Stimulated activated CD4-positive, alpha-beta T cell treated with anti-CD3 and anti-CD28 coated beads, Interleukin-15, amount 100 ng/mL, for 24 hours (primary cell): Measurements from ENCODE around the gene RASSF3.
"Not testable (repeated sequence)": the region's sequence is repeated elsewhere in the genome, so short reads cannot be mapped to it uniquely, and the experiment has no call there.

Experiments used
- DNase-seq: peaks from one replicate; pipeline ENCODE4 v3.0.0-alpha.2; 2020

Gene RASSF3

DNA sequence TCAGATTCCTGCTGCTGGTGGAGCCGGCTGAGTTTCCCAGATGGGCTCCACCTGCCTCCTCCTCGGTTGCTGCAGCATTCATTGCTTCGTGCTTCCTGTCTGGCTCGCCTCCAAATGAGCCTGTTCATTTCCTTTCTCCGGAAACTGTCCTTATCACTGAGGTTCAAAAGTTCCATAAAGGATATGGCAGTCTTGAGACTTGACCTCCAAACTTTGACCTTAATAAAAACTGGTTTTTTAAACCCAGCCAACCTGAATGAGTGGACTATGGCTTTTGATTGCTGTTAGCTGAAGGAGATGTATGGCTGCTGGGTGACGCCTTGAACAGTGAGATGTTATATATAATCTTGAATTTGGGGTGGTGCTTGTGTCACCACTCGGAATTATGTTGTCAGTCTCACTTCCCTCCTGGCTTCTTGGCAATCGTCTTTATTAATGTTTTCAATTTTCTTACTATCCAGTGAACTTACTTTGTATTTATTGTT lies 62.7 kb downstream of the RASSF3 start:
- peak; percentile 58 for DNase-seq

DNA sequence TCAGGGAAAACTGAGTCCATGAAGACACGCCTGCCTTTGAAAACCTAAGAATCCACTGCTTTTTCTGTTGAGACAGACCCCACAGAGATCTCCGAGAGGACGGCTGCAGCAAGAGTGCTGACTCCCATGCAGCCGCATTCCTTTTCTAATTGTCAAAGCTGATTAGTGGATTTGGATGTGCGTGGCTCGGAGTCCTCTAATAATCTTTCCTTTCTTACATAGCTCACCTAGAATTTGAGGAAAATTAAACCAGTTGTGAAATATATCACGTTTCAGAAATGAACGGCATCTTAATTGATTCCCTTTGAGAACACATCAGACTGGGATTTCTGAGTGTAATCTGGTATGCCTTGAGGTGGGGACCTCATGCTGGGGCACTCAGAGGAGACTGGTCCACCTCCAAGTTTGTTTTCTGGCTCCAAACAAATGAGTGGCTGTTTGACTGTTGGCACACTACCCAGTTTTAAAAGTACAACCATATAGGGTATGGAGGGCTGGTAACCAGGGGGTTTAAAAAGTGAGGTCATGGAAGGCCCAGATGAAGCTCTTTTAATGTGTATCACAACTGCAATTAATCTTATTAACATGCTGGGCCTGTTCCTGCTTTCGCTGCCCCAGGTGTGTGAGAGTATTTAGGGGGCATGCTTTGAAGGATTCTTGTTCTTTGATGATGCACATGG lies 63.3 kb downstream of the RASSF3 start:
- DNase-seq, result no peak

DNA sequence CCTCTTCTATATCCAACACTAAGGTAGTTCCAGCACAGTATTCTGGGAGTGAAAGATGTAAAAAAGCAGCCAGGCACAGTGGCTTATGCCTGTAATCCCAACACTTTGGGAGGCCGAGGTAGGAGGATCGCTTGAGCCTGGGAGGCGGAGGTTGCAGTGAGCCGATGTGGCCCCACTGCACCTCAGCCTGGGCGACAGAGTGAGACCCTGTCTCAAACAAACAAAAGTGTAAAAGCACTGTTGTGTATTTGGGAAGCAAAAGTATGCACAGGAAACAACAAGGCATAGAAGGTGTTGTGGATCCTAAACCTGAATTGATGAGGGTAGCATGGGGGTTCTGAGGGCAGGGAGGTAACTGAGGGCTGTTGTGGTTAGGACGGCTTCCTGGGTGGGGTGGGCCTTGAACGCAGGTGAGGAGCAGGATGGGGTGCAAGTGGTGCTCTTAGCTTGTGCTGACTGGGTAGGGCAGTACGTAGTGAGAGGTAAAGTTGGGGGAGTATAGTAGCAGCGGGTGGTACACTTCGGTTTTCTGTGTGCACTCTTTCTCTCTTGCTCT lies 64.2 kb downstream of the RASSF3 start:
- DNase-seq, result no peak

DNA sequence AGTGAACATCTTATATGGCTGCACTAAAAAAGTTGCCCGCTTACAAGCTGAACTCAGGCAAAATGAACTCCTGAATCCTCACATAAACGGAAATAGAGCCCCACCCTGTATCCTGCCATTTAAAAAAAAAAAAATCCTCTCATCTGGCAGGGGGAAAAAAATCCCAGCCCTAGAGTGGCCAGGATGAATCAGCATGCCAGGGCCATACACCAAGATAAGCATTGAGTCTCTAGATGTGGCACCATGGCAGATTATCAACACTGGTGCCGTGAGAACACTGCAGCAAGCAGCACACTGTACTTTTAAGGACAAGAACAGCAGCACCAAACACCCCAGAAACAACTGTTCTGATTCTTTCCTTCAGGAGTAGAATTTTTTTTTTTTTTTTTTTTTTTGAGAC lies 65.5 kb downstream of the RASSF3 start:
- no peak for DNase-seq

DNA sequence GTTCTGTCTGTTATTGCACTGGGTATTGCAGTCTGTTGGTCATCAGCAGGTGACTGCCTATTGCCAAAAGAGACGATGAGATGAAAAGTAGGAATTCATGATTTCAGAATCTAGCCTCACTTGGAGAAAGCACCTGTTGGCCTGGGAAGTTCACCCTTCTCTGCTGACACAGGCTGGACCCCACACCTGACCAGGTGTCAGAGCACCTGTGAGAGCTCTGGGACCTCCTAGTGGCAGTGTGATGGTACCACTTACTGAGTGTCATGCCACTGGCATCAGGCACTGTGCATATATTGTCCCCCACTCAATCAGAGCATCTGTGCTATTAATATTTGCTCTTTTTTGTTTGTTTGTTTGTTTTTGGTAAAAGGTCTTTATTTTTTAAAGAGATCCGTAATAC lies 68.0 kb downstream of the RASSF3 start:
- DNase-seq, result no peak

DNA sequence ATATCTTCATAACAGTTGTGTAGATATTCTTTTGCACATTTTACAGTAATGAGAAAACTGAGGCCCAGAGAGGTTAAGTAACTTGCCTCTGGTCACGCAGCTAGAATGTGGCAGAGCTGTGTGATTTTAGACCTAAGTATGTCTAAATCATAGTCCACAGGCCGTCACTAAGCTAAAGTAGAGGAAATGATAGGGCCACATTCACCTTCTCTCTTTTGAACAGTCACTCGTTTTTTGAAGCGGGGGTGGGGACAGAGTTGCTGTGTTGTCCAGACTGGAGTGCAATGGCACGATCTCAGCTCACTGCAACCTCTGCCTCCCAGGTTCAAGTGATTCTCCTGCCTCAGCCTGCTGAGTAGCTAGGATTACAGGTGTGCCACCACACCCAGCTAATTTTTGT lies 68.5 kb downstream of the RASSF3 start:
- no peak for DNase-seq

DNA sequence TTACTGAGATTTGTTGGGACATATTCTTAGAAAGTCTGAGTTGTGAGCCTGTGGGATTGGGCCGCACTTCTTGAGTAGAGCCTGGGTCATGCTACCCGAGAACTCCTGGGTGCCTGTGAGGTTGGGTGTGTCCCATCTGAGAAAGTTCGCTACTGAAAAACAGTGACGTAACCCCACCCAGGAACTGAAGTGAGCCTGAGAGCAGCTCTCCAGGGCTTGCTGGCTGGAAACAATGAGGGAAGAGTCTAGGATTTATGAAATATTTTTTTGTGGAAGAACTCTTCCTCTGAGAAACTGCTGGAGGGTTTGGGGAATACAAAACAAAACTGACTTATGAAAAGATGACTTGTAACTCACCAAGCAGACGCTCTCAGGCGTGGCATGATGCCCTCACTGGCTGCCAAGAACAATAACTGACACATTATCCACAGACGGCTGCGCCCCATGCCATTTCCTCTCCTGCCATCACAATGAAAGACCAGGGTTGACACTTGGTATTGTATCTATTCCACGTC lies 69.2 kb downstream of the RASSF3 start:
- DNase-seq, result peak; percentile 62

DNA sequence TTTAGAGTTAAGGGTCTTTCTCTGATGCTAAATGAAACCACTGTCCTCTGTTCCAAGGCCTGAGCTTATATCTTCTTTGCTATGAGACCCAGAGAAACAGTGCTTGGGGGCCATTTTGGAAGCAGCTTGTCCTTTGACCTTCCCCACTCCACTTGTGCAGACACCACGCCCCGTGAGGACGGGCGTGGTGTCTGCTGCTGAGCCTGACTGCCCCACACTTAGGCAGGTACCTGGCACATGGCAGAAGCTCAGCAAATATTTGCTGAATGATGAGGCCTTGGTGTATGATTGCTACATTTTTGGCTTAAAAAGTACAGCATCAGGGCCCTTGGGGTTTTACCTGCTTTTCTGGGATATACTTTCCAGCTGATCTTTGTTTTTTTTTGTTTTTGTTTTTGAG lies 69.9 kb downstream of the RASSF3 start:
- DNase-seq, result no peak

DNA sequence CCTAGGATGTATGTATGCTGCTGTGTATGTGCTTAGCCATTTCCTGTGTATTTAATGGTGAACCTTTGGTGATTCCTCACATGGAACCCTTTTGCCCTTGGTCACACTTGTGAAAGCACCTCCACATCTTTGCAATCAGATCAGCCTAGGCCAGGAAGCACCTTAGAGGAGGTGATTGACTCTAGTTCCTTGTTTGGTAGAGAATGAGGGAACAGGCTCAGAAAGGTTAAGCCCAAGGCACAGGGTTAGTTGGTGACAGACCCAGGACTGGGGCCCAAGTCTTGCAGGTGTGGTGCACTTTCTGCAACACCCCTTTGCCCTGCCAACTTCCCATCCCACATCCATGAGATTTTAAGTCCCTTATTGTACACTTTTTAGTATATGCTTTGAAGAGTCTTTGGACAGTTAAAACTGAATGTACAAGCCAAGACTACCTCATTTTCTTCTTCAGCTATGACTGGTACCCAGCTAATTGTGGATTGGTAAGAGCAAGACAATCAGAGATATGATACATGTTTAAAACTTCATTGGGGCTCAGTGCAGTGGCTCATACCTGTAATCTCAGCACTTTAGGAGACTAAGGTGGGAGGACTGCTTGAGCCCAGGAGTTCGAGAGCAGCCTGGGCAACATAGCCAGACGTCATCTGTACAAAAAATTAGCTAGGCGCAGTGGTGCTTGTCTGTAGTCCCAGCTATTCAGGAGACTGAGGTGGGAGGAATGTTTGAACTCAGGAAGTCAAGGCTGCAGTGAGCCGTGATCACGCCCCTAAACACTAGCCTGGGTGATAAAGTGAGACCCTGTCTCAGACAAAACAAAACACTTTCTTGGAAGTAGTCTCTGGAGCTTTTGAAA lies 71.1 kb downstream of the RASSF3 start:
- no peak for DNase-seq

DNA sequence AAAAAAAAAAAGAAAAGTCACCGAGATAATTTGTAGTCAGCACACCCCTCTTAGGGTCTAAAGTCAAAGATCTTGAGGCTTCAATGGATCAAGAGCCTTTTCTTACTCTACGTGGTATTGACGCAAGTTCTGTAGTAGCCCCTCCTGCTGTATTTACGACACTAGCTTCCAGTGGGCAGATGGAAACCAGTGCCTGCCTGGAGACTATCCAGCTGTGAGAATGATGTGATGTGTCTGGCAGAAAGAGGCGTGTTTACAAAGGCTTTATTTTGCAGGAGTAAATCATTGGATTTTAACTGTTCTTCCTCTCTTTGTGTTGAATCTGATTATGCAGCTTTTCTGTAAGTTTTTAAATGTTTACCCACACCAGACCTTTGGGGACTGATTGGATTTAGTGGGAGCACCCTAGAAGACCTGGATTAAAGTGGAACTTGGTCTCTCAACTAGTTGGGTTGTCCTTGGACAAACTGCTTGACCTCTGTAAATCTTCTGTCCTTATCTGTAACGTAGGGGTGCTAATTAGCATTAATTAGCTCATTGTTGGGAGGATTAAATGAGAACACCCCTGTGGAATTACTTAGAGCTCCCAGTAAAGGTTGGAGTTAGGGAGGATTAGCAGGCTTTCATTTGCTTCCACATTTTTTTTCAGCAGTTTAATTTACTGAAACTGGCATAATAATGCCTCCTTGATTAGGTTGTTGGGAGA lies 72.4 kb downstream of the RASSF3 start:
- no peak for DNase-seq

DNA sequence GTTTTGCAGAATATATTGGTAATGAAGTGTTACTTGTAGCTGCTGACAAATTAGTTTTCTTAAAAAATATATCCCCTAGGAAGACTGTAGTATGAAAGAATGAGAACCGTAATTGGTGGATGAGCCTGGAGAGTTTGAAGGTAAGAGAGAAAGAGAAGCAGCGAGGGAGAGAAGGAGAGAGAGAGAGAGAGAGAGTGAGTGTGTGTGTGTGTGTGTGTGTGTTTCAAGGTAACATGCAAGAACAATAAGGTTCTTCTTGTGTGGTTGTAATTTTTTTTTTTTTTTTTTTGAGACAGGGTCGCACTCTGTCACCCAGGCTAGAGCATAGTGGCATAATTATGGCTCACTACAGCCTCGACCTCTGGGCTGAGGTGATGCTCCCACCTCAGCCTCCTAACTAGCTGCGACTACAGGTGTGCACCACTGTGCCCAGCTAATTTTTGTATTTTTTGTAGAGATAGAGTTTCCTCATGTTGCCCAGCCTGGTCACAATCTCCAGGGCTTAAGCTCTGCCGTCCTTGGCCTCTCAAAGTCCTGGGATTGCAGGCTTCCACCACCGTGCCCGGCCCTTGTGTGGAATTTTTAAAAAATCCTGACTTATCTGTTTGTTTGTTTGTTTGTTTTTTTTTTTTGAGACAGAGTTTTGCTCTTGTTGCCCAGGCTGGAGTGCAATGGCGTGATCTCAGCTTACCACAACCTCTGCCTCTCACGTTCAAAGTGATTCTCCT lies 73.7 kb downstream of the RASSF3 start:
- no peak for DNase-seq

DNA sequence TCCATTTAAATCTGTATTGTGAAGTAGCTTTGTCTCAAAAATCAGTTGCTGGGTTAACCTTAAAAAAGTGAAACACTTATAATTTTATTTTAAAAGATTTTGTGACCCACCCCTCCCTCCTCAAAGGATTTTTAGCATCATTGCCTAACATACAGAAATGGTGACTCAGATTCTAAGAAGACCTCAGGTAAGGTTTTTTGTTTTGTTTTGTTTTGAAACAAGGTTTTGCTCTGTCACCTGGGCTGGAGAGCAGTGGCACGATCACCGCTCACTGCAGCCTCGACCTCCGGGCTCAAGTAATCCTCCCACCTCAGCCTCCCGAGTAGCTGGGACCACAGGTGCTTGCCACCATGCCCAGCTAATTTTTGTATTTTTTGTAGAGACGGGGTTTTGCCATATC lies 74.8 kb downstream of the RASSF3 start:
- DNase-seq, result no peak

DNA sequence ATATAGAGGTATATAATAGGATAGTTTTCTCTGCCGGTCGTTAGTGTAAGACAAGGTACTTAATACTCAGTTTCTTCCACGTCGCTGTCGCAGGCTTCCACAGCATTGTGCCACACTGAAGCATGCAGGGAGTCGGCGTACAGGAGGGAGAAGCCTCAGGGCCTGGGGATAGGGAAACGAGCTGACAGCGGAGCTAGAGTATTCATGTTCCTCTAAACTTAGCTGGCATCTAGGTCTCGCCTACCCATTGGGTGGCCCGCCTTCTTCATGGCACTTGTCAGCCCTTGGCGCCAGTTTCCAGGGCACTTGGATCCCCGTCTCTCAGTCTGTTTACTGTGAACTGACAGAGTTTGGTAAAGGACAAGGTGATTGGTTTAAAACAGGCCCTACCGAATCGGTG lies 75.3 kb downstream of the RASSF3 start:
- DNase-seq, result no peak

DNA sequence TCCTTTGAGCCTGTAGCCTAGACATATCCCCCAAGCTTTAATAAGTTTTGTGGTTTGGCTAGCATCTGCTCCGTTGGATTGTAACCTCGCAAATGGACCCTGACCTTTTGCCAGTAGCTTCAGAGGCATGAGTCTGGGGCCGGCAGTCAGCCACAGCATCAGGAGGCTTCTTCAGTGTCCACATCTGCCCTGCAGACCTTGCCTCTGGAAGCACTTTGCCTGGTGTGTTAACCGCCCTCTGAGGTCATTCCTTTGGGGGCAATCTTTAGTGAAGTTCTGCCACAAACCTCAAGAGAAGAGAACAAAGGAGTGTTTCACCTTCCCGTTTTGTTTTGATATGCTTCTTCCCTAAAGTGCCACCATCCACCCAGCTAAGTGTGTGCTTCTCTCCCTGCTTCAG lies 77.5 kb downstream of the RASSF3 start:
- no peak for DNase-seq

DNA sequence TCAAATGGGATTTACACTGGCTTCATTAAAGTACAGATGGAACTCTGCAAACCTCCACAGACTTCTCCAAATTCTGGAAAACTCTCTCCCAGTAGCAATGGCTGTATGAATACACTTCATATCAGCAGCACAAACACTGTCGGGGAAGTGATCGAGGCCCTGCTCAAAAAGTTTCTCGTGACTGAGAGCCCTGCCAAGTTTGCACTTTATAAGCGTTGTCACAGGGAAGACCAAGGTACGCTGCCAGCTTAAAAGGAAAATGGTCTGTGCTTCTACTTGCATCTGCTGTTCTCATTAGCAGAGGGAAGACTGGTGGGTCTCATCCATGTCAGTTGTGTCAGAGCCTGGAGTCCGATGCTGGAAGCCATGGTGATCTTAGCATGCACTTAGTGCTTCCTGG lies 77.9 kb downstream of the RASSF3 start:
- no peak for DNase-seq

DNA sequence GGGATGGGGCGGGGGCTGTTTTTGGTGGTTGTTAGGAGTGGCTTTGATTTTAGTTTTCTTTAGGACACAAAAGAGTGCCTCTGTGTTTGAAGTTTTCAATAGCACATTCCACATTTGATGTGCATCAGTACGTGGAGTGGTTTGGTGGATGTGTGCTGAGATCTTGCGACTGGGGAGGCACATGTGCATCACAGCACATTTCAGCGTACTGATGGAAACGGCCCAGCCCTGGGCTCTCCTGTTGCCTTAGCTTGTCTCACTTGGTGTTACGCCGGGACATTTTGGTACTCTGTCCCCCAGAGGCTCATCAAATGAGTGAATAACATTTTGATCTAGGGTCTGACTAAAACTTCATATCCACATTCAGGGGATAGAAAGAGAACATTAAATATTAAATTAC lies 78.4 kb downstream of the RASSF3 start:
- DNase-seq, result no peak

DNA sequence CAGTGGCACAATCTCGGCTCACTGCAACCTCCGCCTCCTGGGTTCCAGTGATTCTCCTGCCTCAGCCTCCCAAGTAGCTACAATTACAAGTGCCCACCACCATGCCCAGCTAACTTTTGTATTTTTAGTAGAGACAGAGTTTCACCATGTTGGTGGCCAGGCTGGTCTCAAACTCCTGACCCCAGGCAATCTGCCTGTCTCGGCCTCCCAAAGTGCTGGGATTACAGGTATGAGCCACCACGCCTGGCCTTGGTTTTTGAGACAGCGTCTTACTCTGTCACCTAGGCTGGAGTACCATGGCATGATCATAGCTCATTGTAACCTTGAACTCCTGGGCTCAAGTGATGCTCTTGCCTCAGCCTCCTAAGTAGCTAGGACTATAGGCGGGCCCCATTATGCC lies 79.9 kb downstream of the RASSF3 start:
- not testable (repeated sequence) for DNase-seq

DNA sequence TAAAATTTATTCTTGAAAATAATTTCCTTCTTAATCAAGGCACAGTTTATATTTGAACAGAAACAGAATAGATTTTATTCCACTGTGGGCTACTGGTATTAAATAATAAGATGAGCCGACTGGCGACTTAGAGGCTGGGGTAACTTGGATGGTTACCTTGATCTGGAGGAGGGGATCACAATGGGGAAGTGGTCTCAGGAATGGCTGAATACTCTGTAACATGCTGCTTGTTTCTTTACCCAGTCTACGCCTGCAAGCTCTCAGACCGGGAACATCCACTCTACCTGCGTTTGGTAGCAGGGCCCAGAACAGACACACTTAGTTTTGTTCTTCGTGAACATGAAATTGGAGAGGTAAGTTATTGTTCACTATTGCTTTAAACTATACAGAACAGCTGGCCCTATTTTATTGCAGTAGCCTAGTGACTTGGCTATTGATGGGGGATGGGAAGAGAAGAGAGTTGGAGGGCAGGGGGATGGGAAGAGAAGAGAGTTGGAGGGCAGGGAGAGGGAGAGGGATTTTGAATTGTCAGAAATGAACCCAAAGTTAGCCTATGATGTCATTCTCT lies 81.0 kb downstream of the RASSF3 start:
- no peak for DNase-seq

DNA sequence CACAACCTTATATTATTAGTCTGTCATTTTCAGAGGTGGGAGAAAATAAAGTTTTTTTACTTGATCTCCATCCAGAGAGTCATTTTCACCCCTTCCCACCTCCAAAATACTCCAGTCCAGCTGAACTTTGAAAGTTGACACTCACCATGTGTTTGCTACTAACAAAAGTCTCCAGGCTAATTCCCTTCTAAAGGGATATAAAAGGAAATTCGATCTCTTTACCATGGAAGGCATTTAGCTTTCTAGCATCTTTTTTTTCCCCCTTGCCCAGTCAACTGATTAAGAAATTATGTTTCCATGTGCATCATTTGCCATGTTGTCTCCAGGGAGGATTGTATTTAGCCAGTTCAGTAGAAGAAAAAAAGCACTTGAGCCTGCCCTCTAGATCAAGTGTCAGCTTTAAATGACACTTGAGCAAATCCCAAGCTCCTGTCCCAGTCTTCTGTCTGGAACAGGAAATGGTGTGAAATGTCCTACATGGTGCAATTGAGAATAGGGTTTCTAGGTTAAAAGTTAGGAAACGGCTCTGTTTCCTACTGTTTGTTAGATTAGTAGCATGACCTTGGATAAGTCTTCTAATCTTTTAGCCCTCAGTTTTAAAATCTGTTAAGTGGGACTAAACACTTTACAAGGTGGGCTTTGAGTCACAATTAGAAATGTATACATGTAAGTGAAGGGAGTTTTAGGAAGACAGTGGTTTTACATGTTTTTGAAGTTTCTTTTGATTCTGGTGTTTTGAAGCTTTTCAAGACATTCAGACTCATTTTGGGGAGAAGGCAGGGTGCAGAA lies 81.7 kb downstream of the RASSF3 start:
- no peak for DNase-seq

DNA sequence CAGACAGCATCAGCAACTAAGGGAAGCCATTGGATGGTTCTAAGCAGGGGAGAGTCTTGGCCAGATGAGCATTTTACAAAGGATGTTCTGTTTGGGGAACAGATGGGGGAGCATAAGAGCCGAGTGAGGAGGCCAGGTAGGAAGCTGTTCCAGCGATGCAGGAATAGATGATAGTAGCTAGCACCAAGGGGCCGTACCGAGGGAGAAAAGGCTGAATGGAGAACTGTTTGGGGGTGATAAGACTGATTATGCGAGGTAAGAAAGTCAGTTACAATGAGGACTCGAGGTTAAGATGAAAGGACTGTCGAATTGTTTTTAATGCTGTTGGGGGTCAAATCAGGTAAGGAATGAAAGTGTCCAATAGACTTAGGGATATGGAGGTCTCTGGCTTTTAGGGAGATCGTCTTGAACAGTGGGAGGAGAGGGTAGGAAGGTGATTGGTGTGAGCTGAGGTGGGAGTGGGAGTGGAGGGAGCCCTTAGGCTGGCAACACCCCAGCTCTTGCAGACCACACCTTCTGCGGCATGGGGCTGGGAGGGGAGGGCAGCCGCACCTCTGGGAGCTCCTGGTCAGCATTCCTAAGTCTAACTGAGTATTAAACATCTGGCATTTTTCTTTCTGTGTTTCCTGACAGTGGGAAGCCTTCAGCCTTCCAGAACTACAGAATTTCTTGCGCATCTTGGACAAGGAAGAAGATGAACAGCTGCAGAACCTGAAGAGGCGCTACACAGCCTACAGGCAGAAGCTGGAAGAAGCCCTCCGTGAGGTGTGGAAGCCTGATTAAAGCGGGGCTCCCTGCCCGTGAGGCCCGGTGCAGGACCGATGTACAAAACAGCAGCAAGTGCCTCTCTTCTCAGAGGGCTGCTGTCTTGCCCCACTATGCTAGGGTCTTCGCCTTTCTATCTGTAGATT lies 84.1 kb downstream of the RASSF3 start:
- no peak for DNase-seq
